Lower leg skin (tissue), 4 donors: ENCODE data around the gene SELENOO. TPM values are rescaled to one million over a fixed set of nuclear protein-coding genes. Genes with fewer than 3 reads are reported as not detected.
"Not testable (repeated sequence)": the region's sequence is repeated elsewhere in the genome, so short reads cannot be mapped to it uniquely, and the experiment has no call there.

Experiments used
- DNase-seq, 2 donors: peaks; one replicate each; pipeline ENCODE4 v3.0.0-alpha.2; 2019; ENCODE audit warnings: low spot score in 2 of 2
- H3K4me3 ChIP-seq: fragments of 200-600 bp; sonication (generic); 2 replicates; pipeline ENCODE4 v1.5.1; 2017; ENCODE audit warnings: mild to moderate bottlenecking, low read depth; ENCODE audit not compliant: poor library complexity, severe bottlenecking
- CTCF ChIP-seq, 3 donors: fragments of 450-650 bp; IDR thresholded peaks; one replicate each; pipeline ENCODE4 v1.5.1; 2016; ENCODE audit warnings: antibody characterized with exemption in 3 of 3, mild to moderate bottlenecking in 3 of 3, moderate library complexity in 2 of 3
- POLR2A ChIP-seq, 2 donors: fragments of 450-650 bp; IDR thresholded peaks; one replicate each; pipeline ENCODE4 v1.6.1; 2016 to 2017; ENCODE audit warnings: antibody characterized with exemption in 2 of 2, mild to moderate bottlenecking in 1 of 2, moderate library complexity in 1 of 2
- WGBS, 2 donors: methylation state at CpG; one replicate each; pipeline ENCODE4 v1.1.5; 2018; 5-methylcytosine and 5-hydroxymethylcytosine counted together
- intact Hi-C: fragments of 100-400 bp; cut with DNase I; formaldehyde crosslinking; loops from one replicate; pipeline ENCODE4 v1.15.0; 2023; ENCODE audit warnings: low total_unique reads
- total RNA-seq, 4 donors: library from RNA; depleted of rRNA; stranded (reverse); fragments of >200 nt; gene quantifications; one replicate each; pipeline ENCODE4 v1.1.0, GENCODE V29; 2016

Gene SELENOO
- total RNA-seq, 4 donors from 2014 or later, result 33.3 to 52.3 (median 43.1) TPM

- WGBS, 2 donors, result 88 to 91% methylated on average over 7 of the region's 7 CpGs
- intact Hi-C loops, result no loop called here
- no peak for TF ChIP-seq POLR2A (IDR thresholded peaks at IDR 0.05)
- no peak for TF ChIP-seq CTCF (IDR thresholded peaks at IDR 0.05)
- no peak for DNase-seq
- H3K4me3 ChIP-seq, result no peak overlapping the region
Observed at GRCh38 chr22:50160947-50161346, 39.9 kb upstream of the SELENOO start.

- no peak overlapping the region for H3K4me3 ChIP-seq
- DNase-seq, result no peak
- 80 to 86% methylated on average over 16 to 22 of the region's 23 CpGs for WGBS, 2 donors
- intact Hi-C loops, result no loop called here
- no peak for TF ChIP-seq POLR2A (IDR thresholded peaks at IDR 0.05)
Observed at GRCh38 chr22:50161508-50162390, 39.1 kb upstream of the SELENOO start.

- WGBS, 2 donors, result 77 to 84% methylated on average over 8 to 10 of the region's 10 CpGs
- no peak overlapping the region for H3K4me3 ChIP-seq
- no peak for DNase-seq
- intact Hi-C loops, result no loop called here
- no peak for TF ChIP-seq CTCF (IDR thresholded peaks at IDR 0.05)
- no peak for TF ChIP-seq POLR2A (IDR thresholded peaks at IDR 0.05)
Observed at GRCh38 chr22:50162391-50162956, 38.3 kb upstream of the SELENOO start.

- 92 to 93% methylated on average over 21 to 28 of the region's 28 CpGs for WGBS, 2 donors
- H3K4me3 ChIP-seq, result no peak overlapping the region
- no peak for DNase-seq
- TF ChIP-seq CTCF (IDR thresholded peaks at IDR 0.05), result no peak
- intact Hi-C loops, result no loop called here
Observed at GRCh38 chr22:50165436-50166123, 35.2 kb upstream of the SELENOO start.

GRCh38 chr22:50167689-50168489 lies 32.9 kb upstream of the SELENOO start:
- 60 to 63% methylated on average over 11 of the region's 11 CpGs for WGBS, 2 donors
- TF ChIP-seq CTCF (IDR thresholded peaks at IDR 0.05), result no peak
- TF ChIP-seq POLR2A (IDR thresholded peaks at IDR 0.05), result no peak

GRCh38 chr22:50168490-50169180 lies 32.2 kb upstream of the SELENOO start:
- WGBS, 2 donors, result 63 to 77% methylated on average over 5 of the region's 5 CpGs
- intact Hi-C loops, result not testable (repeated sequence)

More at GRCh38 chr22:50167689-50168489, 32.9 kb upstream of the SELENOO start:
- DNase-seq, result no peak
- H3K4me3 ChIP-seq, result no peak overlapping the region
- intact Hi-C loops, result no loop called here

More at GRCh38 chr22:50168490-50169180, 32.2 kb upstream of the SELENOO start:
- not testable (repeated sequence) for H3K4me3 ChIP-seq, DNase-seq
